ENCODE data around the gene DLG1.

DLG1 gene

DNA sequence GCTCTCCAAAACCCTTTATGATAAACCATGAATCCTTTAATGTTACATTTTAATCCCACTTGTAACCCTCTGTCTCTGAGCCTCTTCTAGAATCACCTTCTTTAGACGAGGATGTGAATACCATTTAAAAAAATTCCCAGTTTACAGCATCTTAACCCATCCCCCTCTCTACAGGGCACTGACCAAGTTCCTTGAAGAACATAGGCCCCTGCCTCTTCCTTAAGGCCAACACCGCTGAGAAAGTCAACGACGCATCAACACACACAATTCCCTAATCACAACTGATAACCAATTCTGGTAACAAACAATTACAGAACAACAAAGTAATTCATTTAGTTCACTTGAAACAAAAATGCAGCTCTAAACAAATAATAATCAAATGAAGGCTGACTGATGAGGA is 130.3 kb downstream of the DLG1 start:
- CTCF ChIA-PET = no interaction called here
- DNase-seq = no peak
- peaks cover 15% of the 10 kb centered on the region for H3K36me3 Mint-ChIP-seq
- no peak overlapping the region for H3K4me3 Mint-ChIP-seq
- no peaks in the 10 kb centered on the region for H3K27me3 Mint-ChIP-seq
- H3K4me1 Mint-ChIP-seq = no peaks in the 10 kb centered on the region
- no peaks in the 10 kb centered on the region for H3K9me3 Mint-ChIP-seq
- no peak overlapping the region for H3K27ac Mint-ChIP-seq

DNA sequence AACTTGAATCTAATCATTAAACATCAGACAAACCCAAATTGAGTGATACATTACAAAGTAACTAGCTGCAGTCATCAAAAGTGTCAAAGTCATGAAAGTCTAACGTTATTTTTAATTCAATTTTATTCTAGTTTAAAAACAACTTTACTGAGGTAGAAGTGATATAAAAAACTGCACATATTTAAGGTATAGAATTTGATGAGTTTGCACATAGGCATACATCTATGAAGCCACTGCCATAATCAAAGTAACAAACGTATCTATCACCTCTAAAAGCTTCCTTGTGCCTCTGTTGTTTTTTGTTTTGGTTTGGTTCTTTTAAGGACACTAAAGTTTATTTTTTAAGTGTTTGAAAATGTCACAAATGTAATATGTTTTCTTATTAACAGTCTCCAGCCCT is 130.9 kb downstream of the DLG1 start:
- Mint-ChIP-seq H3K4me1 (no peaks in the 10 kb centered on the region), H3K4me3 (no peak overlapping the region), H3K27ac (no peak overlapping the region), H3K27me3 (no peaks in the 10 kb centered on the region), H3K36me3 (peaks cover 15% of the 10 kb centered on the region), H3K9me3 (no peaks in the 10 kb centered on the region)
- DNase-seq = no peak
- CTCF ChIA-PET = no interaction called here

DNA sequence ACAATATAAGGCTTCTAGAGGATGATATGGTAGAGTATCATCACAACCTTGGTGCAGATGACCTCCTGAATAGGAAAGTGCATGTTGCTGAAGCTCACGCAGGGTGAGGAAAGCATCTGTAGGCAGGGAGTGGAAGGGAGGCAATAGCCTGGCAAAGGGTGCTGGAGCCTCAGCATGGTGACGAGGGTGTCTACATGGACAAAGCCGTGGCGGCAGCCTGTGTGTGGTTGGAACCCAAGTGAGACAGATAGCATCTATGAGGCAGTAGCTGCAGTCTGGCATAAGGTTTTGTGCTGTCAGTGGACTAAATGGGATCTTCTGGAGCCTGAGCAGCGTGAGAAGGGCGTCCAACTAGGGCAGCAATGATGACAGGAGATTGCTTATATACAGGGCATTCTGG is 132.5 kb downstream of the DLG1 start:
- Mint-ChIP-seq H3K36me3 (peaks cover 15% of the 10 kb centered on the region), H3K4me1 (no peaks in the 10 kb centered on the region), H3K4me3 (no peak overlapping the region), H3K27ac (no peak overlapping the region), H3K27me3 (no peaks in the 10 kb centered on the region), H3K9me3 (no peaks in the 10 kb centered on the region)
- no peak for DNase-seq
- CTCF ChIA-PET = no interaction called here

- Mint-ChIP-seq H3K36me3 (peaks cover 42% of the 10 kb centered on the region), H3K9me3 (peaks cover 29% of the 10 kb centered on the region), H3K27ac (no peak overlapping the region), H3K27me3 (no peaks in the 10 kb centered on the region), H3K4me3 (no peak overlapping the region), H3K4me1 (no peaks in the 10 kb centered on the region)
- CTCF ChIA-PET = no interaction called here
- DNase-seq = no peak
Measured at GRCh38 chr3:197155046-197155445, 143.4 kb downstream of the DLG1 start.

DNA sequence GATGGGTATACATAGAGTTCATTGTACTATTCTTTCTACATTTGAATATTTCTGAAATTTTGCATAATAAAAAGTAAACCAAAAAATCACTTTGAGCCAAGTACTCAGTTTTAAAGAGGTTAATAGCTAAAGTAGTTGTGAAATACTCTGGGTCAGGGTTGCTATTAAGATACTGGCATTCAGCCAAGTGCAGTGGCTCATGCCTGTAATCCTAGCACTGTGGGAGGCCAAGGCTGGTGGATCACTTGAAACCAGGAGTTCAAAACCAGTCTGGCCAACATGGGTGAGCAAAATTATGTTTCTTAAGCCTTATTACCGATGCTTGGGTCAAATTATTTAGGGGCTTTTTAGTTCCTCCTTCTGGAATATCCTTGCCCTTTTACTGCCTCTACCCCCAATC is 146.8 kb downstream of the DLG1 start:
- no peak for DNase-seq
- no peak overlapping the region for H3K27ac Mint-ChIP-seq
- peaks cover 30% of the 10 kb centered on the region for H3K36me3 Mint-ChIP-seq
- CTCF ChIA-PET = no interaction called here
- no peaks in the 10 kb centered on the region for H3K27me3 Mint-ChIP-seq
- peaks cover 3% of the 10 kb centered on the region for H3K4me1 Mint-ChIP-seq
- H3K9me3 Mint-ChIP-seq = peaks cover 14% of the 10 kb centered on the region
- H3K4me3 Mint-ChIP-seq = no peak overlapping the region

DNA sequence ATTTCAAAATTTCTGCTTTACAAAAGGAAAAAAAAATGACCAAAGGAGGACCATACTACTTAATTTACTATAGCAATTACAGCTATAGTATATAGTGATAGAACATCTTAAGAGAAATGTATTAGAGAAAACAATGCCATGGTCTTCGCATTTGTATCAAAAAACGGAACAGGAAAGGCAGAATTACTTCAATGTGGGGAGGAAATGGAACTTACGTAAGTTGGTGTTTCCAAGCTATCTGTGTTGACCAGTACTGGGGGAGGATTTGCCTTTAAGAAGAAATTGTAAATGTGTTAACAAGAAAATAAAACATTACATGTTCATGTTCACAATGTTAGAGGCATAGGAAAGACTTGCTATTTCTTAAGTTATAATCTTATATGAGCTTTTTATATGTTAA is 148.9 kb downstream of the DLG1 start:
- DNase-seq = no peak

GRCh38 chr3:197144188-197144587 is 154.2 kb downstream of the DLG1 start:
- CTCF ChIA-PET = no interaction called here
- H3K4me1 Mint-ChIP-seq = peaks cover 5% of the 10 kb centered on the region

More for the DNA sequence above, 148.9 kb downstream of the DLG1 start:
- Mint-ChIP-seq H3K4me3 (no peak overlapping the region), H3K4me1 (peaks cover 5% of the 10 kb centered on the region), H3K27ac (no peak overlapping the region), H3K9me3 (peaks cover 1% of the 10 kb centered on the region), H3K27me3 (no peaks in the 10 kb centered on the region), H3K36me3 (peaks cover 17% of the 10 kb centered on the region)
- CTCF ChIA-PET = no interaction called here

GRCh38 chr3:197139586-197139985 is 158.8 kb downstream of the DLG1 start:
- peaks cover 43% of the 10 kb centered on the region for H3K36me3 Mint-ChIP-seq
- H3K4me1 Mint-ChIP-seq = no peaks in the 10 kb centered on the region
- CTCF ChIA-PET = no interaction called here
- H3K4me3 Mint-ChIP-seq = no peak overlapping the region
- peaks cover 11% of the 10 kb centered on the region for H3K9me3 Mint-ChIP-seq
- H3K27ac Mint-ChIP-seq = no peak overlapping the region
- no peaks in the 10 kb centered on the region for H3K27me3 Mint-ChIP-seq
- no peak for DNase-seq

More at GRCh38 chr3:197144188-197144587, 154.2 kb downstream of the DLG1 start:
- H3K27me3 Mint-ChIP-seq = no peaks in the 10 kb centered on the region
- H3K4me3 Mint-ChIP-seq = no peak overlapping the region
- no peak overlapping the region for H3K27ac Mint-ChIP-seq
- no peak for DNase-seq
- H3K9me3 Mint-ChIP-seq = no peaks in the 10 kb centered on the region
- H3K36me3 Mint-ChIP-seq = peaks cover 27% of the 10 kb centered on the region

DNA sequence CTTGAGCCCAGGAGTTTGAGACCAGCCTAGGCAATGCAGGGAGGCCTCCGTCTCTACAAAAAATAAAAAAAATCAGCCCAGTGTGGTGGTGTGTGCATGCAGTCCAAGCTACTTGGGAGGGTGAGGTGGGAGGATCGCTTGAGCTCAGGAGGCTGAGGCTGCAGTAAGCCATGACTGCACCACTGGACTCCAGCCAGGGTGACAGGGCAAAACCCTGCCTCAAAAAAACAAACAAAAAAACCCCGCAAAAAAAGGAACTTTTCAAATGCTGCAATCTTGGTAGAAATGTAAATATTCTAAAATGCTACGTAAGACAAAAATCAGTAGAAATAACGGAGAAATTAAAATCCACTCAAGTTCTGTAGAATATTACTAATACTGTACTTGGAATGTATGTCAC is 160.7 kb downstream of the DLG1 start:
- peaks cover 14% of the 10 kb centered on the region for H3K9me3 Mint-ChIP-seq
- H3K4me3 Mint-ChIP-seq = no peak overlapping the region
- no peak for DNase-seq
- peaks cover 49% of the 10 kb centered on the region for H3K36me3 Mint-ChIP-seq
- no peaks in the 10 kb centered on the region for H3K4me1 Mint-ChIP-seq
- H3K27ac Mint-ChIP-seq = no peak overlapping the region
- H3K27me3 Mint-ChIP-seq = no peaks in the 10 kb centered on the region
- CTCF ChIA-PET = no interaction called here

GRCh38 chr3:197136744-197137143 is 161.7 kb downstream of the DLG1 start:
- H3K36me3 Mint-ChIP-seq = peaks cover 53% of the 10 kb centered on the region
- DNase-seq = no peak
- no peaks in the 10 kb centered on the region for H3K4me1 Mint-ChIP-seq
- no peaks in the 10 kb centered on the region for H3K27me3 Mint-ChIP-seq
- no peak overlapping the region for H3K27ac Mint-ChIP-seq
- peaks cover 14% of the 10 kb centered on the region for H3K9me3 Mint-ChIP-seq
- H3K4me3 Mint-ChIP-seq = no peak overlapping the region
- CTCF ChIA-PET = no interaction called here

GRCh38 chr3:197135212-197135611 is 163.2 kb downstream of the DLG1 start:
- H3K36me3 Mint-ChIP-seq = peaks cover 51% of the 10 kb centered on the region
- no peak for DNase-seq
- H3K4me1 Mint-ChIP-seq = no peaks in the 10 kb centered on the region
- H3K27ac Mint-ChIP-seq = no peak overlapping the region
- H3K27me3 Mint-ChIP-seq = no peaks in the 10 kb centered on the region
- H3K9me3 Mint-ChIP-seq = peaks cover 14% of the 10 kb centered on the region
- H3K4me3 Mint-ChIP-seq = no peak overlapping the region
- CTCF ChIA-PET = no interaction called here

DNA sequence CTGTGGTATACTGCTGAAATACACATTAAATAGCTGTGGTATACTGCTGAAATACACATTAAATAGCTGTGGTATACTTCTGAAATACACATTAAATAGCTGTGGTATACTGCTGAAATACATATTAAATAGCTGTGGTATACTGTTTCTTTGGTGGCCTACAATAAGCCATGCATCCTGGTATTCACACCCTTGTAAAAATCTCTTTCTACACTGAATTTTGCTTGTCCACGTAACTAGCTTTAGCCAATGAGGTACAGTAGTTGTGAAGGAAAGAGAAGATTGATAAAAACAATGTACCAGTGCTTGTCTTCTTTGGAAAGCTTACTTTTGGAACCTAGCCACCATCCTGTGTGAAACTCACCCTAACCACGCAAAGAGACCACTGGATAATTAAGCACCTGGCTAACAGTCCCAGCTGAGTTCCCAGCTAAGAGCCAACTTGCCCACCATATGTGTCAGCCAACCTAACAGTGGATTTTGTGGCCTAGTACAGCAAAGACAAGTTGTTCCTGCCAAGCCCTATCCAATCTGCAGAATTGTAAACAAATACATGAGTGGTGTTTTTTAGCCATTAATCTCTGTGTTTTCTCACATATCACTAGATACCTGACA is 165.4 kb downstream of the DLG1 start:
- H3K27ac Mint-ChIP-seq = no peak overlapping the region
- CTCF ChIA-PET = no interaction called here

GRCh38 chr3:197125636-197126035 is 172.8 kb downstream of the DLG1 start:
- DNase-seq = no peak
- H3K36me3 Mint-ChIP-seq = peaks cover 16% of the 10 kb centered on the region
- H3K27ac Mint-ChIP-seq = no peak overlapping the region
- no peaks in the 10 kb centered on the region for H3K4me1 Mint-ChIP-seq
- no peaks in the 10 kb centered on the region for H3K9me3 Mint-ChIP-seq
- no peaks in the 10 kb centered on the region for H3K27me3 Mint-ChIP-seq
- no peak overlapping the region for H3K4me3 Mint-ChIP-seq
- CTCF ChIA-PET = no interaction called here

More for the DNA sequence above, 165.4 kb downstream of the DLG1 start:
- peaks cover 14% of the 10 kb centered on the region for H3K9me3 Mint-ChIP-seq
- H3K4me1 Mint-ChIP-seq = no peaks in the 10 kb centered on the region
- peaks cover 53% of the 10 kb centered on the region for H3K36me3 Mint-ChIP-seq
- no peaks in the 10 kb centered on the region for H3K27me3 Mint-ChIP-seq
- DNase-seq = no peak
- no peak overlapping the region for H3K4me3 Mint-ChIP-seq

- no peak for DNase-seq
- CTCF ChIA-PET = no interaction called here
- Mint-ChIP-seq H3K27ac (no peak overlapping the region), H3K4me3 (no peak overlapping the region), H3K36me3 (peaks cover 15% of the 10 kb centered on the region), H3K9me3 (no peaks in the 10 kb centered on the region), H3K27me3 (no peaks in the 10 kb centered on the region), H3K4me1 (no peaks in the 10 kb centered on the region)
Measured at GRCh38 chr3:197124713-197125112, 173.7 kb downstream of the DLG1 start.

DNA sequence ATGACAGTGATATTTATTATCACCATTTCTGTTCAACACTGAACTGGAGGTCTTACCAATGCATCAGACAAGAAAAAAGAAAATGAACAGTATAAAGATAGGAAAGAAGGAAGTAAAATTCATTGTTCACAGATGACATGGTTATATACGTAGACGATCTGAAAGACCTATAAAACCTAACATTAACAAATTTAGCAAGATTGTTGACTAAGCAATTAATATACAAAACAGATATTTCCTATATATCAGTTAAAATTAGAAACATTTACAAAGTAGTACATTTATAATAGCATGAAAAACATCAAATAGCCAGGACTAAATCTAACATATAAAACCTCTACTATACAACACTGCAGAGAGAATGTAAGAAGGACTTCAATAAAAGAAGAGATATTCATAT is 176.0 kb downstream of the DLG1 start:
- Mint-ChIP-seq H3K27me3 (no peaks in the 10 kb centered on the region), H3K27ac (no peak overlapping the region), H3K4me1 (no peaks in the 10 kb centered on the region), H3K36me3 (peaks cover 10% of the 10 kb centered on the region), H3K9me3 (no peaks in the 10 kb centered on the region), H3K4me3 (no peak overlapping the region)
- CTCF ChIA-PET = no interaction called here
- no peak for DNase-seq

DNA sequence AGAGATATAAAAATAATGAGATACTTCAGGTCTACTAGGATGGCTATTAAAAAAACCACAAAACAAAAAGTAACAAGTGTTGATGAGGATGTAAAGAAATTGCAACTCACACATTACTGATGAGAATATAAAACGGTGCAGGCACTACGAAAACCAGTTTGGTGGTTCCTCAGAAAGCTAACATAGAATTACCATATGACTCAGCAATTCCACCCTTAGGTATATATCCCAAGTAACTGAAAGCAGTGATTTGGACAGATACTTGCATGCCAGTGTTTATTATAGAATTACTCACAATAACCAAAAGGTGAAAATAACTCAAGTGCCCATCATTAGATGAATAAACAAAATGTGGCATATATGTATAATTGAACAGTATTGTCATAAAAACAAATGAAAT is 181.3 kb downstream of the DLG1 start:
- Mint-ChIP-seq H3K27me3 (no peaks in the 10 kb centered on the region), H3K4me1 (peaks cover 3% of the 10 kb centered on the region), H3K27ac (no peak overlapping the region), H3K36me3 (peaks cover 18% of the 10 kb centered on the region), H3K9me3 (no peaks in the 10 kb centered on the region), H3K4me3 (no peak overlapping the region)
- CTCF ChIA-PET = no interaction called here
- no peak for DNase-seq
